Type B pancreatic cell (in vitro differentiated cells): ENCODE results near the gene ANHX. TPM values are rescaled to one million over a fixed set of nuclear protein-coding genes. Genes with fewer than 3 reads are reported as not detected.
"Not testable (repeated sequence)": the region's sequence is repeated elsewhere in the genome, so short reads cannot be mapped to it uniquely, and the experiment has no call there.

Experiments
- DNase-seq: peaks from one replicate; pipeline ENCODE4 v3.0.0; 2021; ENCODE audit warnings: mixed read lengths; ENCODE audit not compliant: unreplicated experiment; ENCODE audit errors: extremely low spot score
- H3K27ac Mint-ChIP-seq: 2 replicates; pipeline ENCODE4 v1.8.0; 2021; ENCODE audit warnings: mild to moderate bottlenecking, mixed read lengths
- H3K27me3 Mint-ChIP-seq: 2 replicates; pipeline ENCODE4 v1.8.0; 2021; ENCODE audit warnings: mixed read lengths
- H3K36me3 Mint-ChIP-seq: 2 replicates; pipeline ENCODE4 v1.8.0; 2021; ENCODE audit warnings: mixed read lengths
- H3K4me1 Mint-ChIP-seq: one replicate; pipeline ENCODE4 v1.8.0; 2021; ENCODE audit warnings: mixed read lengths; ENCODE audit not compliant: unreplicated experiment
- H3K4me3 Mint-ChIP-seq: 2 replicates; pipeline ENCODE4 v1.8.0; 2021; ENCODE audit warnings: mild to moderate bottlenecking, mixed read lengths
- H3K9me3 Mint-ChIP-seq: 2 replicates; pipeline ENCODE4 v1.8.0; 2021; ENCODE audit warnings: mixed read lengths
- long read RNA-seq: library from polyadenylated mRNA; unstranded; transcript quantifications from one replicate; pipeline ENCODE4 v2.0.0, GENCODE V29; 2020
- total RNA-seq: library from RNA; stranded (reverse); gene quantifications from 2 replicates; pipeline ENCODE4 v1.2.1, GENCODE V29; 2021; ENCODE audit warnings: low replicate concordance
- TF ChIP-seq, protein P1 (sequence below): fragments of 200-600 bp; sonication (generic); conservative IDR thresholded peaks from 2 replicates; pipeline ENCODE4 v1.5.0; 2021; ENCODE audit warnings: antibody characterized with exemption, mild to moderate bottlenecking

ANHX gene
- total RNA-seq: not detected in 2 replicates
- long read RNA-seq: 0 reads

DNA sequence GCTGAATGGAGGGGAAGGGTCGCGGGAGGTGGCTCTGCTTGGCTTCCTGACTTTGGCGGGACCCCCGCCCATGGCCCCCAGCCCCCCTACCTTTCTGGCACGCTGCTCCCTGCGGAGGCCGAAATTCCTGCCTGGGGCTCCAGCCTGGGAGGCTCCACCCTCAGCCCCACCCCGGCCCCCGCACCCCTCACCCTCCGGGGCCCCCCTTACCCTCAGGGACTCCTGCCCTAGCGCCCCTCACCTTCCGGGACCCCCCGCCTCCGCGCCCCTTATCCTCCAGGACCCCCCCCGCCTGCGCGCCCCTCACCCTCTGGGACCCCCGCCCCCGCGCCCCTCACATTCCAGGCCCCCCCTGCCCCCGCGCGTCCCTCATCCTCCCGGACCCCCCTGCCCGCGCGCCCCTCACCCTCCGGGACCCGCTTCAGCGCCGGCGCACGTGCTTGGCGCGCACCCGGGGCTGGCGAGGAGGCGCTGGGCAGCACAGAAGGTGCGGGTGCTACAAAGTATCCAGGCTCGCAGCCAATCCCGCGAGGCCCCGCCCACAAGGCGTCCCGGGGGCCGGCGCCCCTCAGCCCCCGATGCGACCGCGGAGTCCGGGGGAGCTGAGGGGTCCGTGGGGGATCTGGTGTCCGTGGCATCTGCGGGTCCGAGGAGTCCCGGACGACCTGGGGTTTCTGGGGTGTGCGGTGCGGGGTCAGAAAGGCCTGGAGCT, at the start of gene ANHX:
Gene ANHX (minus strand): TSS at position 477 of the 712 bp plus-strand sequence. CDS start 1,521 bp downstream, outside the sequence.
- Mint-ChIP-seq H3K27me3 (no peaks in the 10 kb centered on the region), H3K36me3 (no peaks in the 10 kb centered on the region), H3K4me1 (no peaks in the 10 kb centered on the region), H3K4me3 (no peak within 1 kb of the TSS), H3K27ac (no peak within 1 kb of the TSS), H3K9me3 (peaks cover 17% of the 10 kb centered on the region)
- TF ChIP-seq, protein P1, sequence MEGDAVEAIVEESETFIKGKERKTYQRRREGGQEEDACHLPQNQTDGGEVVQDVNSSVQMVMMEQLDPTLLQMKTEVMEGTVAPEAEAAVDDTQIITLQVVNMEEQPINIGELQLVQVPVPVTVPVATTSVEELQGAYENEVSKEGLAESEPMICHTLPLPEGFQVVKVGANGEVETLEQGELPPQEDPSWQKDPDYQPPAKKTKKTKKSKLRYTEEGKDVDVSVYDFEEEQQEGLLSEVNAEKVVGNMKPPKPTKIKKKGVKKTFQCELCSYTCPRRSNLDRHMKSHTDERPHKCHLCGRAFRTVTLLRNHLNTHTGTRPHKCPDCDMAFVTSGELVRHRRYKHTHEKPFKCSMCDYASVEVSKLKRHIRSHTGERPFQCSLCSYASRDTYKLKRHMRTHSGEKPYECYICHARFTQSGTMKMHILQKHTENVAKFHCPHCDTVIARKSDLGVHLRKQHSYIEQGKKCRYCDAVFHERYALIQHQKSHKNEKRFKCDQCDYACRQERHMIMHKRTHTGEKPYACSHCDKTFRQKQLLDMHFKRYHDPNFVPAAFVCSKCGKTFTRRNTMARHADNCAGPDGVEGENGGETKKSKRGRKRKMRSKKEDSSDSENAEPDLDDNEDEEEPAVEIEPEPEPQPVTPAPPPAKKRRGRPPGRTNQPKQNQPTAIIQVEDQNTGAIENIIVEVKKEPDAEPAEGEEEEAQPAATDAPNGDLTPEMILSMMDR: no peak
- DNase-seq: no peak

GRCh38 chr12:133264668-133265067, 29.0 kb upstream of the ANHX start:
- not testable (repeated sequence) for H3K27ac Mint-ChIP-seq, DNase-seq, H3K27me3 Mint-ChIP-seq, H3K36me3 Mint-ChIP-seq, H3K4me3 Mint-ChIP-seq, H3K9me3 Mint-ChIP-seq, H3K4me1 Mint-ChIP-seq

- no peaks in the 10 kb centered on the region for H3K27me3 Mint-ChIP-seq
- H3K27ac Mint-ChIP-seq: no peak overlapping the region
- TF ChIP-seq, protein P1: no peak
- no peaks in the 10 kb centered on the region for H3K4me1 Mint-ChIP-seq
- H3K36me3 Mint-ChIP-seq: no peaks in the 10 kb centered on the region
- DNase-seq: no peak
- no peaks in the 10 kb centered on the region for H3K9me3 Mint-ChIP-seq
- no peak overlapping the region for H3K4me3 Mint-ChIP-seq
These were observed 28.5 kb upstream of the ANHX start for GRCh38 chr12:133264173-133264572.

- H3K27me3 Mint-ChIP-seq: no peaks in the 10 kb centered on the region
- no peaks in the 10 kb centered on the region for H3K4me1 Mint-ChIP-seq
- no peak overlapping the region for H3K27ac Mint-ChIP-seq
- H3K4me3 Mint-ChIP-seq: no peak overlapping the region
- peaks cover 3% of the 10 kb centered on the region for H3K36me3 Mint-ChIP-seq
- H3K9me3 Mint-ChIP-seq: peaks cover 16% of the 10 kb centered on the region
- TF ChIP-seq, protein P1: no peak
- no peak for DNase-seq
These were observed 20.6 kb upstream of the ANHX start for GRCh38 chr12:133256321-133256720.

DNA sequence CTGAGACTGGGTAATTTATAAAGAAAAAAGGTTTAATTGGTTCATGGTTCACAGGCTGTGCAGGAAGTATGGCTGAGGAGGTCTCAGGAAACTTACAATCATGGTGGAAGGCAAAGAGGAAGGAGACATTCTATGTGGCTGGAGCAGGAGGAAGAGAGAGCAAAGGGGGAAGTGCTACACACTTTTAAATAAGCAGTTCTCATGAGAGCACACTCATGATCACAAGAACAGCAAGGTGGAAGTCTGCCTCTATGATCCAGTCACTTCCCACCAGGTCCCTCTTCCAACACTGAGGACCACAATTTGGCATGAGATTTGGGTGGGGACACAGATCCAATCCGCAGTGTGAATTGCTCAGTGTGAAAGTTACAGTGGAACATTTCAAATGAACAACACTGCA, 20.2 kb upstream of the ANHX start:
- not testable (repeated sequence) for H3K36me3 Mint-ChIP-seq, H3K4me1 Mint-ChIP-seq, H3K27me3 Mint-ChIP-seq, DNase-seq, H3K27ac Mint-ChIP-seq, H3K4me3 Mint-ChIP-seq
- peaks cover 16% of the 10 kb centered on the region for H3K9me3 Mint-ChIP-seq

- Mint-ChIP-seq H3K9me3 (peaks cover 16% of the 10 kb centered on the region), H3K4me3 (no peak overlapping the region), H3K4me1 (no peaks in the 10 kb centered on the region), H3K27me3 (no peaks in the 10 kb centered on the region), H3K36me3 (peaks cover 3% of the 10 kb centered on the region), H3K27ac (no peak overlapping the region)
- TF ChIP-seq, protein P1: no peak
- no peak for DNase-seq
These were observed 16.1 kb upstream of the ANHX start for GRCh38 chr12:133251732-133252131.
